ENCODE results near the gene PHC2. TPM values are rescaled to one million over a fixed set of nuclear protein-coding genes. Genes with fewer than 3 reads are reported as not detected.
A peak's percentile ranks its signal among the peaks of the same experiment; 100 is the strongest.

The PHC2 gene
- total and polyA plus RNA-seq, 2 of the 13 experiments (the other 11 are each of a cell fraction or from before 2014, with no cell fraction given), result 52.5 to 84.9 TPM

DNA sequence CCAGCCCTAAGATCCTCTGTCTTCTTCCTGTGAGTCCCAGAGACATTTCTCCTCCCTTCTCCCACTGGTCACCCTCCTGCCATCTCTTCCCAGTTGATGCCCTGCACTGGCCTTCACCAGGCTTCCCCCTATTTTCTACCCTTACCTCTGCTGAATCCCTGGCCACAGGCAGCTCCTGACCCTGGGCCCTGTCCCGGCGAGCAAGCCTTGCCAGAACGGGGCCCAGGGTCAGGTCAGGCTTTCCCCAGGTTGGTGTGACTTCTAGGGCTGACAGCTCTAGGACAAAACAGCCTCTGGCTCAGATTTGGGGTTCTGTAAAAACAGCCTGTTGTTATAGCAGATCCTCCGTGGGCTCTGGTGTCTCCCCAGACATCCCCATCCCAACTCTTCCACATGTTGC lies 57.3 kb downstream of the PHC2 start (continued):
- TF ChIP-seq, protein P1, sequence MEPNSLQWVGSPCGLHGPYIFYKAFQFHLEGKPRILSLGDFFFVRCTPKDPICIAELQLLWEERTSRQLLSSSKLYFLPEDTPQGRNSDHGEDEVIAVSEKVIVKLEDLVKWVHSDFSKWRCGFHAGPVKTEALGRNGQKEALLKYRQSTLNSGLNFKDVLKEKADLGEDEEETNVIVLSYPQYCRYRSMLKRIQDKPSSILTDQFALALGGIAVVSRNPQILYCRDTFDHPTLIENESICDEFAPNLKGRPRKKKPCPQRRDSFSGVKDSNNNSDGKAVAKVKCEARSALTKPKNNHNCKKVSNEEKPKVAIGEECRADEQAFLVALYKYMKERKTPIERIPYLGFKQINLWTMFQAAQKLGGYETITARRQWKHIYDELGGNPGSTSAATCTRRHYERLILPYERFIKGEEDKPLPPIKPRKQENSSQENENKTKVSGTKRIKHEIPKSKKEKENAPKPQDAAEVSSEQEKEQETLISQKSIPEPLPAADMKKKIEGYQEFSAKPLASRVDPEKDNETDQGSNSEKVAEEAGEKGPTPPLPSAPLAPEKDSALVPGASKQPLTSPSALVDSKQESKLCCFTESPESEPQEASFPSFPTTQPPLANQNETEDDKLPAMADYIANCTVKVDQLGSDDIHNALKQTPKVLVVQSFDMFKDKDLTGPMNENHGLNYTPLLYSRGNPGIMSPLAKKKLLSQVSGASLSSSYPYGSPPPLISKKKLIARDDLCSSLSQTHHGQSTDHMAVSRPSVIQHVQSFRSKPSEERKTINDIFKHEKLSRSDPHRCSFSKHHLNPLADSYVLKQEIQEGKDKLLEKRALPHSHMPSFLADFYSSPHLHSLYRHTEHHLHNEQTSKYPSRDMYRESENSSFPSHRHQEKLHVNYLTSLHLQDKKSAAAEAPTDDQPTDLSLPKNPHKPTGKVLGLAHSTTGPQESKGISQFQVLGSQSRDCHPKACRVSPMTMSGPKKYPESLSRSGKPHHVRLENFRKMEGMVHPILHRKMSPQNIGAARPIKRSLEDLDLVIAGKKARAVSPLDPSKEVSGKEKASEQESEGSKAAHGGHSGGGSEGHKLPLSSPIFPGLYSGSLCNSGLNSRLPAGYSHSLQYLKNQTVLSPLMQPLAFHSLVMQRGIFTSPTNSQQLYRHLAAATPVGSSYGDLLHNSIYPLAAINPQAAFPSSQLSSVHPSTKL (CRISPR knock-in tag; IDR thresholded peaks at IDR 0.05), result no peak
- TF ChIP-seq GFI1 (CRISPR knock-in tag; IDR thresholded peaks at IDR 0.05; ENCODE audit: borderline replicate concordance) (no peak), ERF (CRISPR knock-in tag; IDR thresholded peaks at IDR 0.05) (no peak), PRPF4 (IDR thresholded peaks at IDR 0.05; ENCODE audit: low read depth, low read length, poor library complexity, severe bottlenecking) (no peak)

- H4K20me1 ChIP-seq (ENCODE audit: insufficient read depth, low read length), result 0 out of 2 replicates have a peak, but pooled peaks cover 3% of the 10 kb centered on the region
- in situ Hi-C loops (cut with HindIII; ENCODE audit: extremely low pct_ligation_motif_present, low pct_unique_long_range_greater_than_20kb), result loop anchor here (10.0 kb wide), 1 partner anchor 92 kb away; no protein-coding TSS in a partner anchor
- FAIRE-seq (no peak), ATAC-seq (no peak), DNase-seq (ENCODE audit: low spot score) (no peak)
- BruUV-seq (replicated peaks), result no TSS peak
- ChIA-PET POLR2A (no interaction called here), CTCF (ENCODE audit: low intra/inter-chr PET ratio, low total read pairs) (no interaction called here)
- peaks cover 1 to 8% of the 10 kb centered on the region in 2 experiments; a peak in 4 of 5 replicates for H3K27me3 ChIP-seq (ENCODE audit: control insufficient read depth in 1 of 2, insufficient read depth in 2 of 2, low read length in 2 of 2)
- intact Hi-C loops (cut with micrococcal nuclease; ENCODE audit: unreplicated experiment), result no loop called here
- H3K4me2 ChIP-seq (ENCODE audit: low read depth, low read length), result no peak overlapping the region
- no peak overlapping the region for H3K4me3 ChIP-seq (replicated peaks in 1 of 3; ENCODE audit: insufficient read depth in 1 of 3, low read depth in 2 of 3, low read length in 3 of 3)
- H2AFZ ChIP-seq (ENCODE audit: low read length), result no peak overlapping the region
- H3K36me3 ChIP-seq (replicated peaks in 1 of 2; ENCODE audit: control insufficient read depth in 1 of 2, insufficient read depth in 2 of 2, low read length in 2 of 2), result no peaks in the 10 kb centered on the region
- whole genome bisulfite sequencing (ENCODE audit: low lambda C conversion rate), result 73% methylated on average over 4 of the region's 4 CpGs
- no peaks in the 10 kb centered on the region for H3K9me3 ChIP-seq (ENCODE audit: low read length)
- H3K79me2 ChIP-seq (ENCODE audit: insufficient read depth, low read length), result no peaks in the 10 kb centered on the region
- H3K9ac ChIP-seq (ENCODE audit: insufficient read depth, low read depth, low read length), result no peak overlapping the region
- peaks cover 5% of the 10 kb centered on the region; the same call in 1 of the 2 replicates for H3K4me1 ChIP-seq (ENCODE audit: insufficient read depth, low read length)
- no peak overlapping the region for H3K27ac ChIP-seq (ENCODE audit: extremely low read length, insufficient read depth, low read length)
- TF ChIP-seq MYC (CRISPR knock-in tag; IDR thresholded peaks at IDR 0.05; ENCODE audit: borderline replicate concordance) (no peak), ZNF615 (CRISPR knock-in tag; IDR thresholded peaks at IDR 0.05; ENCODE audit: borderline replicate concordance) (no peak)
- TF ChIP-seq, protein P2, sequence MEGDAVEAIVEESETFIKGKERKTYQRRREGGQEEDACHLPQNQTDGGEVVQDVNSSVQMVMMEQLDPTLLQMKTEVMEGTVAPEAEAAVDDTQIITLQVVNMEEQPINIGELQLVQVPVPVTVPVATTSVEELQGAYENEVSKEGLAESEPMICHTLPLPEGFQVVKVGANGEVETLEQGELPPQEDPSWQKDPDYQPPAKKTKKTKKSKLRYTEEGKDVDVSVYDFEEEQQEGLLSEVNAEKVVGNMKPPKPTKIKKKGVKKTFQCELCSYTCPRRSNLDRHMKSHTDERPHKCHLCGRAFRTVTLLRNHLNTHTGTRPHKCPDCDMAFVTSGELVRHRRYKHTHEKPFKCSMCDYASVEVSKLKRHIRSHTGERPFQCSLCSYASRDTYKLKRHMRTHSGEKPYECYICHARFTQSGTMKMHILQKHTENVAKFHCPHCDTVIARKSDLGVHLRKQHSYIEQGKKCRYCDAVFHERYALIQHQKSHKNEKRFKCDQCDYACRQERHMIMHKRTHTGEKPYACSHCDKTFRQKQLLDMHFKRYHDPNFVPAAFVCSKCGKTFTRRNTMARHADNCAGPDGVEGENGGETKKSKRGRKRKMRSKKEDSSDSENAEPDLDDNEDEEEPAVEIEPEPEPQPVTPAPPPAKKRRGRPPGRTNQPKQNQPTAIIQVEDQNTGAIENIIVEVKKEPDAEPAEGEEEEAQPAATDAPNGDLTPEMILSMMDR (CRISPR knock-in tag; IDR thresholded peaks at IDR 0.05), result peak; percentile 26; the same call in 1 of the 2 replicates
Observed at GRCh38 chr1:33372677-33373076, 58.2 kb downstream of the PHC2 start.

Data from HepG2 (cell line).